HepG2 (cell line): ENCODE results near the gene CENPO. TPM values are rescaled to one million over a fixed set of nuclear protein-coding genes. Genes with fewer than 3 reads are reported as not detected.

ENCODE experiments used
- CREB1 ChIP-seq, 2 experiments: fragments of 450-650 bp in 1 of 2; IDR thresholded peaks; 2 replicates each; pipeline ENCODE4 v1.6.1; 2016 to 2017; ENCODE audit warnings: control low read depth in 1 of 2, mild to moderate bottlenecking in 1 of 2, missing compliant biosample characterization in 1 of 2, missing genetic modification characterization in 1 of 2
- GLI4 ChIP-seq: sonication (generic); formaldehyde crosslinking; IDR thresholded peaks from 2 replicates; pipeline ENCODE4 v1.5.1; 2020; ENCODE audit warnings: missing genetic modification reagents, mild to moderate bottlenecking, moderate library complexity, borderline replicate concordance
- KDM4B ChIP-seq: sonication (generic); formaldehyde crosslinking; IDR thresholded peaks from 2 replicates; pipeline ENCODE4 v1.4.0; 2020; ENCODE audit warnings: missing genetic modification reagents
- RNF219 ChIP-seq: sonication (generic); formaldehyde crosslinking; IDR thresholded peaks from 2 replicates; pipeline ENCODE4 v1.5.0; 2020; ENCODE audit warnings: mild to moderate bottlenecking, missing genetic modification reagents
- SMARCC2 ChIP-seq: fragments of 450-650 bp; IDR thresholded peaks from 2 replicates; pipeline ENCODE4 v1.6.1; 2017; ENCODE audit warnings: antibody characterized with exemption, mild to moderate bottlenecking
- SRSF4 ChIP-seq: fragments of 200-400 bp; formaldehyde crosslinking; IDR thresholded peaks from one replicate; pipeline ENCODE4 v1.6.1; 2018; ENCODE audit warnings: mild to moderate bottlenecking, low read depth, low read length, moderate library complexity; ENCODE audit not compliant: poor library complexity, severe bottlenecking
- U2AF1 ChIP-seq: fragments of 200-400 bp; formaldehyde crosslinking; optimal IDR thresholded peaks from 2 replicates; pipeline ENCODE3; 2017; ENCODE audit warnings: mild to moderate bottlenecking, low read depth, low read length
- ZBTB43 ChIP-seq: sonication (generic); formaldehyde crosslinking; conservative IDR thresholded peaks from 2 replicates; pipeline ENCODE4 v1.4.0; 2020; ENCODE audit warnings: missing genetic modification reagents
- ZBTB44 ChIP-seq: sonication (generic); formaldehyde crosslinking; IDR thresholded peaks from 2 replicates; pipeline ENCODE4 v1.4.0; 2020; ENCODE audit warnings: missing genetic modification reagents
- ZNF343 ChIP-seq: sonication (generic); formaldehyde crosslinking; IDR thresholded peaks from 2 replicates; pipeline ENCODE4 v1.4.0; 2020; ENCODE audit warnings: mild to moderate bottlenecking, missing genetic modification reagents
- ZNF614 ChIP-seq: IDR thresholded peaks from 2 replicates; pipeline ENCODE4 v1.6.1; 2018; ENCODE audit warnings: missing biosample characterization, missing genetic modification reagents, inconsistent platforms, borderline replicate concordance
- ZNF850 ChIP-seq: sonication (generic); formaldehyde crosslinking; conservative IDR thresholded peaks from 2 replicates; pipeline ENCODE4 v1.9.0; 2021; ENCODE audit warnings: mild to moderate bottlenecking, missing genetic modification reagents
- polyA plus RNA-seq, 8 experiments: library from polyadenylated mRNA; depleted of rRNA in 3 of 8; stranded (reverse) in 7 of 8; unstranded in 1 of 8; fragments of >200 nt; fragmentation: Illumina TruSeq in 4 of 8; extraction: Trizol in 4 of 8; gene quantifications; 2 replicates each; pipeline versions ENCODE4 v1.2.1 to v1.2.3, GENCODE V29; 2011 to 2016; ENCODE audit warnings: low read depth in 4 of 8, missing spikeins in 1 of 8, mixed read lengths in 1 of 8; ENCODE audit not compliant: insufficient read depth in 1 of 8
- total RNA-seq, 5 experiments: library from RNA; depleted of rRNA; stranded (reverse); fragments of >200 nt; fragmentation: Illumina TruSeq; extraction: Trizol; gene quantifications; 2 replicates each; pipeline ENCODE4 v1.2.3, GENCODE V29; 2016; ENCODE audit warnings: low read depth in 1 of 5
- TF ChIP-seq, protein P1 (sequence below): IDR thresholded peaks from 2 replicates; pipeline ENCODE4 v1.6.1; 2016; ENCODE audit warnings: mild to moderate bottlenecking, missing biosample characterization, missing genetic modification reagents
- TF ChIP-seq, protein P2 (sequence below): sonication (generic); formaldehyde crosslinking; IDR thresholded peaks from 2 replicates; pipeline ENCODE4 v1.4.0; 2020; ENCODE audit warnings: missing genetic modification reagents
- TF ChIP-seq, protein P3 (sequence below): sonication (generic); formaldehyde crosslinking; IDR thresholded peaks from 2 replicates; pipeline ENCODE4 v1.4.0; 2020; ENCODE audit warnings: missing genetic modification reagents

The CENPO gene
- total and polyA plus RNA-seq, 2 of the 13 experiments (the other 11 are each of a cell fraction or from before 2014, with no cell fraction given), result 19.7 to 35.5 TPM

- TF ChIP-seq ZBTB44 (CRISPR knock-in tag), result peak; percentile 86; the same call in 1 of the 2 replicates
- TF ChIP-seq GLI4 (CRISPR knock-in tag), result no peak
- TF ChIP-seq SMARCC2, result no peak
- TF ChIP-seq, protein P1, sequence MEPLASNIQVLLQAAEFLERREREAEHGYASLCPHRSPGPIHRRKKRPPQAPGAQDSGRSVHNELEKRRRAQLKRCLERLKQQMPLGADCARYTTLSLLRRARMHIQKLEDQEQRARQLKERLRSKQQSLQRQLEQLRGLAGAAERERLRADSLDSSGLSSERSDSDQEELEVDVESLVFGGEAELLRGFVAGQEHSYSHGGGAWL, result peak; percentile 80
- TF ChIP-seq ZBTB43, result peak; percentile 65
- TF ChIP-seq ZNF614 (CRISPR knock-in tag), result peak; percentile 86; the same call in 1 of the 2 replicates
- TF ChIP-seq SRSF4, result no peak
- no peak for TF ChIP-seq ZNF850 (CRISPR knock-in tag)
- TF ChIP-seq U2AF1, result no peak
- TF ChIP-seq, protein P2, sequence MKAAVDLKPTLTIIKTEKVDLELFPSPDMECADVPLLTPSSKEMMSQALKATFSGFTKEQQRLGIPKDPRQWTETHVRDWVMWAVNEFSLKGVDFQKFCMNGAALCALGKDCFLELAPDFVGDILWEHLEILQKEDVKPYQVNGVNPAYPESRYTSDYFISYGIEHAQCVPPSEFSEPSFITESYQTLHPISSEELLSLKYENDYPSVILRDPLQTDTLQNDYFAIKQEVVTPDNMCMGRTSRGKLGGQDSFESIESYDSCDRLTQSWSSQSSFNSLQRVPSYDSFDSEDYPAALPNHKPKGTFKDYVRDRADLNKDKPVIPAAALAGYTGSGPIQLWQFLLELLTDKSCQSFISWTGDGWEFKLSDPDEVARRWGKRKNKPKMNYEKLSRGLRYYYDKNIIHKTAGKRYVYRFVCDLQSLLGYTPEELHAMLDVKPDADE, result no peak
- TF ChIP-seq RNF219 (CRISPR knock-in tag), result 0 out of 2 replicates have a peak, but pooled peaks have one; percentile 9
- TF ChIP-seq CREB1 (IDR thresholded peaks at IDR 0.05), result peak; percentile 18; the same call in 1 of the 2 replicates
- peak; percentile 41; the same call in 1 of the 2 replicates for TF ChIP-seq CREB1 (CRISPR knock-in tag; IDR thresholded peaks at IDR 0.05)
- TF ChIP-seq KDM4B, result peak; percentile 64; the same call in 1 of the 2 replicates
- peak; percentile 87; the same call in 1 of the 2 replicates for TF ChIP-seq ZNF343 (CRISPR knock-in tag)
- TF ChIP-seq, protein P3, sequence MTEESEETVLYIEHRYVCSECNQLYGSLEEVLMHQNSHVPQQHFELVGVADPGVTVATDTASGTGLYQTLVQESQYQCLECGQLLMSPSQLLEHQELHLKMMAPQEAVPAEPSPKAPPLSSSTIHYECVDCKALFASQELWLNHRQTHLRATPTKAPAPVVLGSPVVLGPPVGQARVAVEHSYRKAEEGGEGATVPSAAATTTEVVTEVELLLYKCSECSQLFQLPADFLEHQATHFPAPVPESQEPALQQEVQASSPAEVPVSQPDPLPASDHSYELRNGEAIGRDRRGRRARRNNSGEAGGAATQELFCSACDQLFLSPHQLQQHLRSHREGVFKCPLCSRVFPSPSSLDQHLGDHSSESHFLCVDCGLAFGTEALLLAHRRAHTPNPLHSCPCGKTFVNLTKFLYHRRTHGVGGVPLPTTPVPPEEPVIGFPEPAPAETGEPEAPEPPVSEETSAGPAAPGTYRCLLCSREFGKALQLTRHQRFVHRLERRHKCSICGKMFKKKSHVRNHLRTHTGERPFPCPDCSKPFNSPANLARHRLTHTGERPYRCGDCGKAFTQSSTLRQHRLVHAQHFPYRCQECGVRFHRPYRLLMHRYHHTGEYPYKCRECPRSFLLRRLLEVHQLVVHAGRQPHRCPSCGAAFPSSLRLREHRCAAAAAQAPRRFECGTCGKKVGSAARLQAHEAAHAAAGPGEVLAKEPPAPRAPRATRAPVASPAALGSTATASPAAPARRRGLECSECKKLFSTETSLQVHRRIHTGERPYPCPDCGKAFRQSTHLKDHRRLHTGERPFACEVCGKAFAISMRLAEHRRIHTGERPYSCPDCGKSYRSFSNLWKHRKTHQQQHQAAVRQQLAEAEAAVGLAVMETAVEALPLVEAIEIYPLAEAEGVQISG (CRISPR knock-in tag), result peak; percentile 93
Measured at GRCh38 chr2:24792874-24793760, at the start of gene CENPO, which contains the start of gene PTRHD1 (continued).
